ENCODE data around the gene GDF2.

The GDF2 gene

GRCh38 chr10:47311193-47311931, 10.9 kb upstream of the GDF2 start:
- Histone ChIP-seq H3K27ac (ENCODE audit: low read depth, low read length) (no peak overlapping the region), H3K9me3 (ENCODE audit: control insufficient read depth in 1 of 2, low read length in 2 of 2) (no peaks in the 10 kb centered on the region), H3K4me1 (ENCODE audit: control insufficient read depth in 1 of 2, insufficient read depth in 2 of 2, low read length in 2 of 2) (peaks cover 13 to 14% of the 10 kb centered on the region in 2 donors), H3K4me3 (ENCODE audit: low read depth in 1 of 2, low read length in 2 of 2) (no peak overlapping the region), H3K36me3 (ENCODE audit: control insufficient read depth in 1 of 2, insufficient read depth in 2 of 2, low read length in 2 of 2) (no peaks in the 10 kb centered on the region), H3K27me3 (ENCODE audit: control insufficient read depth in 1 of 2, insufficient read depth in 2 of 2, low read length in 2 of 2) (peaks cover 0 to 19% of the 10 kb centered on the region in 2 donors), H3K9ac (ENCODE audit: low read depth in 1 of 2, low read length in 2 of 2) (no peak overlapping the region)

- Histone ChIP-seq H3K9ac (ENCODE audit: low read depth in 1 of 2, low read length in 2 of 2) (no peak overlapping the region), H3K4me1 (ENCODE audit: control insufficient read depth in 1 of 2, insufficient read depth in 2 of 2, low read length in 2 of 2) (peaks cover 13 to 14% of the 10 kb centered on the region in 2 donors), H3K27me3 (ENCODE audit: control insufficient read depth in 1 of 2, insufficient read depth in 2 of 2, low read length in 2 of 2) (peaks cover 0 to 12% of the 10 kb centered on the region in 2 donors), H3K27ac (ENCODE audit: low read depth, low read length) (no peak overlapping the region), H3K9me3 (ENCODE audit: control insufficient read depth in 1 of 2, low read length in 2 of 2) (no peaks in the 10 kb centered on the region), H3K4me3 (ENCODE audit: low read depth in 1 of 2, low read length in 2 of 2) (no peak overlapping the region), H3K36me3 (ENCODE audit: control insufficient read depth in 1 of 2, insufficient read depth in 2 of 2, low read length in 2 of 2) (no peaks in the 10 kb centered on the region)
Observed at GRCh38 chr10:47311932-47312662, 10.2 kb upstream of the GDF2 start.

- Histone ChIP-seq H3K36me3 (ENCODE audit: control insufficient read depth in 1 of 2, insufficient read depth in 2 of 2, low read length in 2 of 2) (no peaks in the 10 kb centered on the region), H3K4me1 (ENCODE audit: control insufficient read depth in 1 of 2, insufficient read depth in 2 of 2, low read length in 2 of 2) (peaks cover 13 to 14% of the 10 kb centered on the region in 2 donors), H3K27me3 (ENCODE audit: control insufficient read depth in 1 of 2, insufficient read depth in 2 of 2, low read length in 2 of 2) (peaks cover 0 to 7% of the 10 kb centered on the region in 2 donors), H3K27ac (ENCODE audit: low read depth, low read length) (no peak overlapping the region), H3K9me3 (ENCODE audit: control insufficient read depth in 1 of 2, low read length in 2 of 2) (no peaks in the 10 kb centered on the region), H3K4me3 (ENCODE audit: low read depth in 1 of 2, low read length in 2 of 2) (no peak overlapping the region), H3K9ac (ENCODE audit: low read depth in 1 of 2, low read length in 2 of 2) (no peak overlapping the region)
Observed at GRCh38 chr10:47312663-47312995, 9.6 kb upstream of the GDF2 start.

DNA sequence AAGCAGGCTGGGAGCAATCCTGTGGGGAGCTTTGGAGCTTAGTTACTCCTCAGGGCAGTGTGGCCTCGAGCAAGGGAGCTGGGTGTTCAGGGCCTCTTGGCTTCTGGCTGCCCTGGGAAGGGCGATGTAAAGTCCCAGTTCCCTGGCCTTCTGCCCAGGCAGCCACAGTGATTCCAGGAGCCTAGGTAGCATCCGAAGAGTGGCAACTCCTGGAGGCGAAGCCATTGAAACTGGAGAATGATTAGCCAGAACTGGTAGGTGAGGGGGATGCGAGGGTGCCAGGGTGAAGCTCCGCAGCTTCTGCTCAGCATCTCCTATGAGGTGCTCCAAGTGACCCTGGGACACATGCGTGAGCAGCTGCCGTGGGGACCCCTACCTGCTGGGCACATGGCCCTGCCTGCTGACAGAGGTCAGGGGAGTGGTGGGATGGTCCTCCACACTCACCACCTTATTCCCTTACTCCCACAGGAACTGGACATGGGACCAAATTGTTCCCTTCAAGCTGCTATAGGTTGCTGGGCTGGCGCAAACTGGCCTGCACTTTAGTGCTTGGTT, 7.8 kb upstream of the GDF2 start:
- Histone ChIP-seq H3K36me3 (ENCODE audit: control insufficient read depth in 1 of 2, insufficient read depth in 2 of 2, low read length in 2 of 2) (no peaks in the 10 kb centered on the region), H3K9me3 (ENCODE audit: control insufficient read depth in 1 of 2, low read length in 2 of 2) (no peaks in the 10 kb centered on the region), H3K27ac (ENCODE audit: low read depth, low read length) (no peak overlapping the region), H3K27me3 (ENCODE audit: control insufficient read depth in 1 of 2, insufficient read depth in 2 of 2, low read length in 2 of 2) (no peaks in the 10 kb centered on the region), H3K9ac (ENCODE audit: low read depth in 1 of 2, low read length in 2 of 2) (no peak overlapping the region), H3K4me3 (ENCODE audit: low read depth in 1 of 2, low read length in 2 of 2) (no peak overlapping the region), H3K4me1 (ENCODE audit: control insufficient read depth in 1 of 2, insufficient read depth in 2 of 2, low read length in 2 of 2) (peaks cover 13 to 14% of the 10 kb centered on the region in 2 donors)

- peaks cover 0 to 5% of the 10 kb centered on the region in 2 donors for H3K27me3 ChIP-seq (ENCODE audit: control insufficient read depth in 1 of 2, insufficient read depth in 2 of 2, low read length in 2 of 2)
- no peak overlapping the region for H3K27ac ChIP-seq (ENCODE audit: low read depth, low read length)
- peaks cover 13 to 14% of the 10 kb centered on the region in 2 donors for H3K4me1 ChIP-seq (ENCODE audit: control insufficient read depth in 1 of 2, insufficient read depth in 2 of 2, low read length in 2 of 2)
- no peak overlapping the region for H3K9ac ChIP-seq (ENCODE audit: low read depth in 1 of 2, low read length in 2 of 2)
- no peaks in the 10 kb centered on the region for H3K36me3 ChIP-seq (ENCODE audit: control insufficient read depth in 1 of 2, insufficient read depth in 2 of 2, low read length in 2 of 2)
- no peaks in the 10 kb centered on the region for H3K9me3 ChIP-seq (ENCODE audit: control insufficient read depth in 1 of 2, low read length in 2 of 2)
- H3K4me3 ChIP-seq (ENCODE audit: low read depth in 1 of 2, low read length in 2 of 2): no peak overlapping the region
Observed at GRCh38 chr10:47315421-47315820, 6.8 kb upstream of the GDF2 start.

DNA sequence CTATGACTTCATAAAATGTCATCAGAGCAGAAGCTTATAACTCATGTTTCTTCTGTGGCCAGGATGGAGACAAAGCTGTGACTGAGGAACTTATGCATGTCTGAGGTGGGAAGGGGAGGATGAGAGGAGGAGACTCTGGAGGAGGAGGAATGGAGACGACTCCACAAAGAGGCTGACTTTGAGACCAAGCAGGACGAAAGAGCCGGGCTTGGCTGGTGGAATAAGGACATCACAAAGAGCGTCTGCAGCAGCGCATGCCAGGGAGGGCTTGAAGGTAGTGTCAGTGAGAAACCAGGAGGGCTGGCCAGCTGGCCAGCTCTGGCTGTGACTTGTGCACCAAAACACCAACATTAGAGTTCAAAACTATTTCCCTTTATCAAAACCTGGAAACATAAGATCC, 6.1 kb upstream of the GDF2 start:
- Histone ChIP-seq H3K9me3 (ENCODE audit: control insufficient read depth in 1 of 2, low read length in 2 of 2) (no peaks in the 10 kb centered on the region), H3K9ac (ENCODE audit: low read depth in 1 of 2, low read length in 2 of 2) (no peak overlapping the region), H3K4me1 (ENCODE audit: control insufficient read depth in 1 of 2, insufficient read depth in 2 of 2, low read length in 2 of 2) (peaks cover 9 to 10% of the 10 kb centered on the region in 2 donors), H3K27ac (ENCODE audit: low read depth, low read length) (no peak overlapping the region), H3K27me3 (ENCODE audit: control insufficient read depth in 1 of 2, insufficient read depth in 2 of 2, low read length in 2 of 2) (peaks cover 0 to 5% of the 10 kb centered on the region in 2 donors), H3K36me3 (ENCODE audit: control insufficient read depth in 1 of 2, insufficient read depth in 2 of 2, low read length in 2 of 2) (no peaks in the 10 kb centered on the region), H3K4me3 (ENCODE audit: low read depth in 1 of 2, low read length in 2 of 2) (no peak overlapping the region)

GRCh38 chr10:47317251-47317650, 5.0 kb upstream of the GDF2 start:
- Histone ChIP-seq H3K36me3 (ENCODE audit: control insufficient read depth in 1 of 2, insufficient read depth in 2 of 2, low read length in 2 of 2) (no peaks in the 10 kb centered on the region), H3K4me1 (ENCODE audit: control insufficient read depth in 1 of 2, insufficient read depth in 2 of 2, low read length in 2 of 2) (no peaks in the 10 kb centered on the region), H3K9me3 (ENCODE audit: control insufficient read depth in 1 of 2, low read length in 2 of 2) (no peaks in the 10 kb centered on the region), H3K9ac (ENCODE audit: low read depth in 1 of 2, low read length in 2 of 2) (no peak overlapping the region), H3K4me3 (ENCODE audit: low read depth in 1 of 2, low read length in 2 of 2) (no peak overlapping the region), H3K27me3 (ENCODE audit: control insufficient read depth in 1 of 2, insufficient read depth in 2 of 2, low read length in 2 of 2) (peaks cover 0 to 8% of the 10 kb centered on the region in 2 donors), H3K27ac (ENCODE audit: low read depth, low read length) (no peak overlapping the region)

DNA sequence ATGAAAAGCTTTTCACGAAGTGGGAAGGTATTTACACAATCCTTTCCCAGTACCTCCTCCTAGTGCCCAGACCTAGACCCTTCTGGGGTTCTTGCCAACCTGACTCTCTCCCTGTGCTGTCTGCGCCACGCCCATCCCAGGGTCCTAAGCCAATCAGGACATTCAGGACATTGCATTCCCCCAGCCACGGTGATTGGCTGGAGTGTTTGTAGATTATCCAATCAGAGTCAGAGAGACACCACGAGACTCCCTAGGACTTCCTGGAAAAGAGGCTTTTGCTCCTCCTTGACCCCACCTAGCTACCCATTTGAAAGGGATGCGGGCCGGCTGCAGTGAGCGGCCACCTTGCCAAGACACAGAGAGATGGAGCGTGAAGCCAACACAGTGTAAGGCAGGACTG, 3.5 kb upstream of the GDF2 start:
- H3K9ac ChIP-seq (ENCODE audit: low read depth in 1 of 2, low read length in 2 of 2): no peak overlapping the region
- H3K9me3 ChIP-seq (ENCODE audit: control insufficient read depth in 1 of 2, low read length in 2 of 2): no peaks in the 10 kb centered on the region
- peaks cover 0 to 12% of the 10 kb centered on the region in 2 donors for H3K27me3 ChIP-seq (ENCODE audit: control insufficient read depth in 1 of 2, insufficient read depth in 2 of 2, low read length in 2 of 2)
- H3K4me1 ChIP-seq (ENCODE audit: control insufficient read depth in 1 of 2, insufficient read depth in 2 of 2, low read length in 2 of 2): no peaks in the 10 kb centered on the region
- no peak overlapping the region for H3K4me3 ChIP-seq (ENCODE audit: low read depth in 1 of 2, low read length in 2 of 2)
- no peak overlapping the region for H3K27ac ChIP-seq (ENCODE audit: low read depth, low read length)
- H3K36me3 ChIP-seq (ENCODE audit: control insufficient read depth in 1 of 2, insufficient read depth in 2 of 2, low read length in 2 of 2): no peaks in the 10 kb centered on the region

- H3K36me3 ChIP-seq (ENCODE audit: control insufficient read depth in 1 of 2, insufficient read depth in 2 of 2, low read length in 2 of 2): no peaks in the 10 kb centered on the region
- H3K27ac ChIP-seq (ENCODE audit: low read depth, low read length): no peak overlapping the region
- no peaks in the 10 kb centered on the region for H3K9me3 ChIP-seq (ENCODE audit: control insufficient read depth in 1 of 2, low read length in 2 of 2)
Observed at GRCh38 chr10:47319784-47320183, 2.5 kb upstream of the GDF2 start.

GRCh38 chr10:47320812-47321211, 1.4 kb upstream of the GDF2 start:
- Histone ChIP-seq H3K4me1 (ENCODE audit: control insufficient read depth in 1 of 2, insufficient read depth in 2 of 2, low read length in 2 of 2) (no peaks in the 10 kb centered on the region), H3K9ac (ENCODE audit: low read depth in 1 of 2, low read length in 2 of 2) (no peak overlapping the region), H3K4me3 (ENCODE audit: low read depth in 1 of 2, low read length in 2 of 2) (no peak overlapping the region), H3K9me3 (ENCODE audit: control insufficient read depth in 1 of 2, low read length in 2 of 2) (no peaks in the 10 kb centered on the region), H3K27me3 (ENCODE audit: control insufficient read depth in 1 of 2, insufficient read depth in 2 of 2, low read length in 2 of 2) (peaks cover 0 to 12% of the 10 kb centered on the region in 2 donors), H3K36me3 (ENCODE audit: control insufficient read depth in 1 of 2, insufficient read depth in 2 of 2, low read length in 2 of 2) (no peaks in the 10 kb centered on the region), H3K27ac (ENCODE audit: low read depth, low read length) (no peak overlapping the region)

More at GRCh38 chr10:47319784-47320183, 2.5 kb upstream of the GDF2 start:
- H3K9ac ChIP-seq (ENCODE audit: low read depth in 1 of 2, low read length in 2 of 2): no peak overlapping the region
- peaks cover 0 to 12% of the 10 kb centered on the region in 2 donors for H3K27me3 ChIP-seq (ENCODE audit: control insufficient read depth in 1 of 2, insufficient read depth in 2 of 2, low read length in 2 of 2)
- H3K4me3 ChIP-seq (ENCODE audit: low read depth in 1 of 2, low read length in 2 of 2): no peak overlapping the region
- H3K4me1 ChIP-seq (ENCODE audit: control insufficient read depth in 1 of 2, insufficient read depth in 2 of 2, low read length in 2 of 2): no peaks in the 10 kb centered on the region
